ENCODE data around the gene APBA2.

APBA2 gene

GRCh38 chr15:29110733-29111132 is 225.0 kb downstream of the APBA2 start:
- DNase-seq, result no peak

DNA sequence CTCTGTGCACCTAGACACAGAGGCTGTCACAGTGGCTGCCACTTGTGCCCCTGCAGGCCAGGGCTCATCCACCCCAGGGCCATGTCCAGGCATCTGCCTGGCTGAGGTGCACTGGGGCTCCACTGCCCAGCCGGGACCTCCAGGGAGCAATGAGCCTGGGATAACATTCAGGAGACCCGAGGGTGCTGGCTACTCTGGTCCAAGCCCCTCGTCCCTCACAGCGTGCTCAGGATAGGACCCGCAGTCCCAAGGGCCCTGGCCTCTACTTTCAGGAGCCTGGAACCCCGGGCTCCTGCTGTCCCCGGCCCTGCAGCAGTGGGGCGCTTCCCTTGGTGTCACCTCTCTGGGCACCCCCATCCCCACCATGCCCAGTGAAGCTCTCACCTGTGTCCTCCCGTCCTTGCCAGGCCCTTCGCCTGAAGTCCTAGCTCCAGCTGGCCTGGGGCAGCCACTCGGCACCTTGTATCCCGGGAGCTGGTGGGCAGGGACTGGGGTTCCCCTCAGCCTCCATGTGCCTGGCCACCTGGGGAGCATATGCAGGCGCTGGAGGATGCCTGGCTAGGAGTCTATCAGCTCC is 226.0 kb downstream of the APBA2 start:
- DNase-seq, result no peak

- no peak for DNase-seq
These were observed 227.8 kb downstream of the APBA2 start for GRCh38 chr15:29113336-29114220.

GRCh38 chr15:29114221-29115092 is 228.7 kb downstream of the APBA2 start:
- no peak for DNase-seq

DNA sequence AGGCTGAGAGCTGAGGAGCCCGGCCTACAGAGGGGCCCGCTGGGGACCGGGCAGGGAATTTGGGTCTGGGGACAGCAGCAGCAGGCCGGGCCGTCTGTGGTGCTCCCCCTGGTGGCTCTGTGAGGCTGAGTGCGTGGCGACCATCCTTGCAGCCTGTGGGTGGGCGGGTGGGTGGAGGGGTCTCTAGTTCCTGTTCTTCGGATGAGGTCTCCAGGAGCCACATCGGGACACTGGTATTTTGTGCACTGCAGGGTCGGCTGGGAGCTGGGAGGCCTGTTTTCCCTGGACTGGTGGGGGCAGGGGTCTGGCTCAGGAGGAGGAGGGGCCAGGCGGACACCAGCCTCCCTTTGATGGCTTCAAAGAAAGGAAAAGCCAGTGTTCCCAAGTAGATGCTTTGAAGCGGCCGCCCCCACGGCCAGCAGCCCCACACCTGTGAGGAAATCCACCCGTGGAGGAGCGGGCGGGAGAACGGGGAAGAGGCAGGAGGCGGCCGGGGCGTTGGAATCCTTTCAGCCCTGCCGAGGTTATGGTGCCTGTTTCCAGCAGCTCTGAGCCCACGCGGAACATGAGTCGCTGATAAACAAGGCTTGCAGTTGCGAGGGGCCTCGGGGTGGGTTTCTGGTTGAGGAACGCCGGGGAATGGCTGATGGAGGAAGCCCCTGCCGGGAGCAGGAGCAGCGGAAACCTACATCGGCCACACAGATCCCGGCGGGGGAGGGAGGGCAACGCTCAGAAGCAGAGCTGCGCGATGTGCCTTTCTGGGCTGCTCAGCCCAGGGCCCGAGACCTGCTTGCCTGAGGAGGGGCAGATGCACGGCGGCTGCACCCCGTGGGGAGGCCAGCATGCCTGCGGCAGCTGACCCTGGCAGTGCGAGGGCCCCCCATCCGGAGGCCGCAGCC is 229.6 kb downstream of the APBA2 start:
- no peak for DNase-seq

GRCh38 chr15:29116970-29117700 is 231.4 kb downstream of the APBA2 start:
- no peak for DNase-seq

DNA sequence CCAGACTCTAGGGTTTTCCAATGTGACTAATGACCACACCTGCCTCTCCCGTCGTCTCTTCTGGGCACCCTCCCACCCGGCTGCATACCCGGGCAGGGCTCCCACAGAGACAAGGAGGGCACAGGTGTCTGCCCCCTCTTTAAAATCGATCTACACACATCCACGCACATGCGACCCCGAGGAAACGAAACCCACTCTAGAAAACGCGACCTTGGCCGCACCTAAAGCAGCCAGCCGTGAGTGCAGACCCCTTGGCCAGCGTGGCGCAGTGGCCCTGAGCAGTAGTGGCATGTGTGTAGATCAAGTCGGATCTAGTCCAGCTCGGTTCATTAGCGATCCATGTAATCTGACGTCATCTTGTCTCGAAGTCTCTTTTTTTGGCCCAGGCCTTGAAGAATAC is 232.0 kb downstream of the APBA2 start:
- no peak for DNase-seq

DNA sequence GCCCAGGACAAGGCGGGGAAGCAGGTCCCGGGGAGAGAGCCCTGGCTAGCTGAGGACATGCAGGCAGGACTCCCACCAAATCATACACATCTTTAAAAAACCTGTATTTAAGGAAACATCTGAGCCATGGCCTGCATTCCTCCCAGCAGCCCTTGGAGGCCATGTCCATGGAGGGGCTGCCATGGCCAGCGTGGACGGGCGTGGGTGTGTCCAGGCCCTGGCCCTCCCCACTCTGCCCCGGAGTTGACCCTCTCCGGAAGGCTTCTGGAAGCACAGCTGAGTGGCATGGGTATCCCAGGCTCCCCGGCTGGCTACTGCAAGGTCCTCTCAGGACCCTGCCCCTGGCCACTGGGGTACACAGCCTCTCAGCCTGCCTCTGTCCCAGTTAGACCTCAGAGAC is 234.1 kb downstream of the APBA2 start:
- no peak for DNase-seq

DNA sequence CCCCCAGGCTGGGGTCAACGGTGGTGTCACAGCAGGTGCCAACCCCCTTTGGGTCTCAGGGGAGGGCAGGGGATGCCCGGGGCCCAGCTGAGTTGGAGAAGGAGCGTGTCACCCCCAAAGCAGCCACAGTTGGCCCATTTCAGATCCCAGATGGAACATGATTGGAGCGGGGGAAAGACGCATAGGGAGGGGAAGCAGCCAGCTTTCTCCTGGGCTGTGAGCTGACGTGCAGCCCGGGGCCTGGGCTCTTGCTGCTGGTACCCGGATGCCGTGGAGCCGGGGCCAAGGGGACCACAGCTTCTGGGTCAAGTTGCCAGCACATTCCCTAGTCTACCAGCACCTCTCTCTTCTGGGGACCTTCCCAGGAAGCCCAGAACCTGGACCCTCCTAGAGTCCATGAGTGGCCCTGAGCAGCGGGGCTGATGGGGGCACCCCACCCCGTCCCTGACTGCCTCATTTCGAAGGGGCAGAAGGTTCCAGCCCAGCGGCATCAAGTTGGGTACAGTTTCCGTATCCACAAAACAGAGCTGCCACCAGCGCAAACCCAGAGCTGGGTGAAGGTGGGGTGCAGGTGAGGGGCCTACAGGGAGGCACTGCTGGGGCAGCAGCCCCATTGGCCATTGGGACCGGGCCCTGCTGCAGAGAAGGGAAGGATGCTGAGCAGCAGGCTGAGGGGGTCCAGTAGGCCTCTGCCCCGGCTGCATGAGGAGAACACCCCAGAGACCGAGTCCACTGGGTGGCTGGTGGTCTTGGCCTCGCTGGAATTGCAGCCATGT is 235.0 kb downstream of the APBA2 start:
- DNase-seq, result no peak

DNA sequence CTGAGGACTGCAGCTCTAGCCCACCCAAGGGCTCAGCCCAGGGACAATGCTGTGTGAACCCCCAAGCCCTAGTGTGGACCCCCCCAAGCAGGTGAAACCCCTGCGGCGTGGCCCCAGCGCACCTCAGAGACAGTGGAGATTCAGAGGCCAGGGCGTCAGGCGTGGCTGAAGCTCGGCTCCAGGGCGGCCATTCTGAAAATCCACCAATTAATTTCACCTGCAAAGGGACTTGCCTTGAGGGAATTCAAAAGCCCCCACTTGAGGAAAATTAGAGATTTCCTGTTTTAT is 235.5 kb downstream of the APBA2 start:
- no peak for DNase-seq

DNA sequence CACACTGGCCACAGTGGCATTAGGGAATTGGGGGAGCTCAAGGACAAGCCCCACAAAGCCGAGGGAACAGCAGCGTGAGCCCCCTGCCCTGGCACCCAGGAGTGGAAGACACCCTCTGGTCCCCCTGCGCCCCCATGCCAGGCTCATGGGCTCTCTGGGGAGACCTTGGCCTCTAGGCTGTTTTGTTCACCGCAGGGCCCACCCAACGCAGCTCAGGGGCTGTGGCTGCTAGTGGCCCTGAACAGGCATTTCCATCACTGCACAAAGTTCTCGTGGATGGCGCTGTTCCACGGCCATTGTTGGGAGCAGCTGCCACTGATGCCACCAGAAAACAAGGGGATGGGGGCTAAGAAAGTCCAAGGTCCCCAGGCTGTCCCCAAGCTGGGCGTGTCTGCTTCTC is 236.1 kb downstream of the APBA2 start:
- no peak for DNase-seq

- no peak for DNase-seq
These were observed 236.7 kb downstream of the APBA2 start for GRCh38 chr15:29122506-29122905.

GRCh38 chr15:29123171-29123570 is 237.4 kb downstream of the APBA2 start:
- no peak for DNase-seq

DNA sequence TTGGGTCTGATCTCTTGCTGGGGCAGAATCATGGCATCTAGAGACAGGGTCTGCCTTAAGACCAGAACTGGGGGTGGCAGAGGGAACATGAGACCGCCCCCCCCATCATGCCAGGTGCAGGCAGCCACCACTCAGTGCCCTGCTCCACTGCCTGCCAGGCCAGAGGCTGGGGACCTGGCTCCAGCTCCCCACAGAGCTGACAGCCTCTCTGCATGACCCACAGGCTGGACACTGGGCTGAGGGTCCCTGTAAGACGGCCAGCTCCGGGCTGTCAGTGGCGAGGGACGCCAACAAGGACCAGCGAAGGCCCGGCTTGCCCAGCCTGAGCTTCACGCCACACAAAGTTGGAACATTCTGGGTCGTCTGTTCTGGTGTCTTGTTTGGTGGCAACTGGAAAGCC is 238.2 kb downstream of the APBA2 start:
- no peak for DNase-seq

GRCh38 chr15:29124581-29125381 is 239.0 kb downstream of the APBA2 start:
- no peak for DNase-seq

GRCh38 chr15:29125382-29126207 is 239.8 kb downstream of the APBA2 start:
- no peak for DNase-seq

DNA sequence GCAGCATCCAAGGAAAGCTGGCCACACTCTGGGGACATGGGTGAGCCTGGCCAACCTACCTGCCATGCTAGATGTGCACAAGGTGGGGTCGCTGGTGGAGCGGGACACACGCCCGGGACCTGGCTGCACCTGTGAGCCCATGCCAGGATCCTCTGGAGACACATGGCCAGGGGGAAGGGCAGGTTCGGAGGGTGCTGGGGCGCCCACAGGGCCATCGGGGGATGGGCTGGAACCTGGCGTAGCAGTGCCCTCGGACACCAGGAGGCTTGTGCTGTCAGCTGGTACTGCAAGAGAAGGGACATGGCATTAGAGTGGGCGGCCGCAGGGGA is 240.4 kb downstream of the APBA2 start:
- DNase-seq, result no peak

DNA sequence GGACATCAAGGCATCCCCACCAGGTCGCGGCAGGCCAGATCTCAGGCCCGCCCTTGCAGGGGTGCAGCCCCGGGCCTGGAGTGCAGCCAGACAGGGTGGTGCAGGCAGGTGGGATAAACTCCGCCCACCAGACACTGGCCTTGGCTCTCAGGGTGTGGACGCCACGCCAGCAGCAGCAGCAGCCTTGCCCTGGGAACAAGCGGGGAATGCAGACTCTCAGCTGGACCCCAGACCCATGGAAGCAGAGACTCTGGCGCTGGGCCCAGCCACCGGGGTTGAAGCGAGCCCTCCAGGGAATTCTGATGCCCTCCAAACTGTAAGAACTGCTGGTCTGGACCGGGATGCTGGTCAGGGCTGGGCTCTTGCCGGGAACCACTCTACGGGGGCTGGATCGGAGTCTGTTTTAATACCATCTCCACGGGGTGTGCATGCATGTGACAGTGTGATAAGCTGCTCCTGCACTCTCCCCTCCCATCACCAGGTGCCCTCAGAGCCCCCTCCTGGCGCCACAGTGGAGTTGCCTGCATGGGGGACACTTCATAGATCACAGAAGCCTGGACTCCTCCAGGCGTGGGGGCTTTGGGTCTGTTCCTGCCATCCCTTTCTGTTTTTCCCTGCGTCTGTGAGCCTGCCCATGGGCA is 241.2 kb downstream of the APBA2 start:
- DNase-seq, result no peak
